Embryonic facial prominence (tissue), 1 donor: ENCODE results near the gene CD33.
"Not testable (repeated sequence)": the region's sequence is repeated elsewhere in the genome, so short reads cannot be mapped to it uniquely, and the experiment has no call there.

Source experiments
- DNase-seq: peaks from one replicate; pipeline ENCODE4 v3.0.0-alpha.2; 2016; ENCODE audit errors: extremely low spot score

Gene CD33

GRCh38 chr19:51224898-51225393 lies at the start of gene CD33:
TSS of gene CD33 (plus strand) at chr19:51225080. CDS start at chr19:51225119, 39 bp downstream.
- not testable (repeated sequence) for DNase-seq

- DNase-seq = no peak
Observed at GRCh38 chr19:51179256-51179655, 45.6 kb upstream of the CD33 start.

DNA sequence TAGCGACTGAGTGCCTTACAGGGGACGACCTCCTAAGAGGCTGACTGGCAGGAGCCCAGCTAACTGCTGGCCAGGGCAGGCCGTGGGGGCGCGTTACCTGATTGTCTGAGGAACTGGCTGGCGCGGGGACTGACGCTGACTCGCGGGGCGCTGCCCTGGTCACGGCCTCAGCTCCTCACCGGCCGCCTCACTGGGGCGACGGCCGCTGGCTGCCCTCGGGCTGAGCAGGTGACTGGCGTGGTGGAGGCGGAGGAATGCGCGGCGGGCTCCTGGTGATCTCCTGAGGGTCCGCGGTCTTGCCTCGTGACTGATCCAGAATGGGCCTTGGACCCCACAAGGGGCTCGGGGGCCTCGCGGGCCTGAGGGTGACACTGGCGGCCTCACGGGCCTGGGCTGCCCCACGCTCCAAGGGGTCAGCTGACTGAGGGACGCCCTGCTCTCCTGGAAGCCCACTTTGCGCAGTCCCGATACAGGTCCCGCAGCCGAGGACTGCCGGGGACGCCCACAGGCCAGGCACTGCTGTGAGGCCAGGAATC lies 43.4 kb upstream of the CD33 start:
- DNase-seq = no peak

- no peak for DNase-seq
Observed at GRCh38 chr19:51181913-51182419, 42.9 kb upstream of the CD33 start.

DNA sequence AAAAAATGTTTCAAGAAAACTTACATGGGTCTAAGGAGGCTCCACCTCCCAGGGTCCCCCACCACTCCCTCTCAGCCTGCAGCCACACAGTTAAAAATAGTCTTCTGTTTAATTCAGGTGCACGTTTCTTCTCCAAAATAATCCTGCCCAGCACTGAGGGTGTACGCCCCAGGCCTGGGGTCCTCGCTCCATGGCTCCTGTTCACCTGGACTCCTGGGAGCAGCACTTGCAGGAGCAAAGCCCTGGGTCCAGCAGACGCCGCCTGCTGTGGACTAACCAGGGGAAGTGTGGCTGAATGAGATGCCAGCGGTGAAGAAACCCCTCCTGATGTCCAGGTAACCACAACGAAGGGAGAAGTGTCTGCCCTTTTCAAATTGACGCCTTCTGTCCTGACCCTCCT lies 41.3 kb upstream of the CD33 start:
- DNase-seq = no peak

- DNase-seq = no peak
Observed at GRCh38 chr19:51185069-51185867, 39.6 kb upstream of the CD33 start.

GRCh38 chr19:51185868-51186215 lies 39.0 kb upstream of the CD33 start:
- DNase-seq = no peak

- DNase-seq = no peak
Observed at GRCh38 chr19:51186323-51186722, 38.6 kb upstream of the CD33 start.

GRCh38 chr19:51187395-51188226 lies 37.3 kb upstream of the CD33 start:
- no peak for DNase-seq

- DNase-seq = no peak
Observed at GRCh38 chr19:51188227-51188559, 36.7 kb upstream of the CD33 start.

- DNase-seq = no peak
Observed at GRCh38 chr19:51192689-51193088, 32.2 kb upstream of the CD33 start.

- no peak for DNase-seq
Observed at GRCh38 chr19:51194527-51195315, 30.2 kb upstream of the CD33 start.

DNA sequence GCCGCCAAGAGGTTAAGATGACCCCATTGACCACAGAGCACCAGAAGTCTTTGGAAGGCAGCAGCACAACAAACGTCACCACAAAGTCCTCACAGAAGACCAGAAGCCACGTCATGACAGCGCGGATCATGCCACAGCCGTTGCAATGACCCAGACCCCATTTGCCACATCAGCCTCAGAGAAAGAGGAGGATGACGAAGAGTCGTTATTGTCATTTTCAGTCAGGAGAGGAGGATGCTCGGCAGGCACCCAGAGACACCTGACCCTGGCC lies 29.6 kb upstream of the CD33 start:
- no peak for DNase-seq

- DNase-seq = no peak
Observed at GRCh38 chr19:51195616-51196015, 29.3 kb upstream of the CD33 start.

- no peak for DNase-seq
Observed at GRCh38 chr19:51196181-51196580, 28.7 kb upstream of the CD33 start.

DNA sequence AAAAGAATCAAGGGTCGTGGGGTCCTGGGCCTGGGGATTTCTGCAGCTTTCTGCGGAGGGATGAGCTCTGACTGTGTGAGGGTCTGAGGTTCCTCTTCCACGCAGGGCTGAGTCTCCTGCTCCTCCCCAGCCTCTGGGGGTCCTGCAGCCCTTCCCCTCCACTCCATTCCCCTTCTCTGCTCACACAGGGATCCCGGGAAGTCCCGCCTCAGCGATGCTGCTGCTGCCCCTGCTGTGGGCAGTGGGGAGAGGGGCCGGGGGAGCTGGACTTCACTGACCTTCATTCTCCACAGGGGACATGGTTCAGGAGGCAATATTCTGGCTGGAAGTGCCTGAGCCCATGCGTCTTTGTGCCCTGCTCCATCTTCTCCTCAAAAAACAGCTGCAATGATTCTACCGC lies 26.2 kb upstream of the CD33 start:
- DNase-seq = no peak

GRCh38 chr19:51200071-51200666 lies 24.7 kb upstream of the CD33 start:
- no peak for DNase-seq

DNA sequence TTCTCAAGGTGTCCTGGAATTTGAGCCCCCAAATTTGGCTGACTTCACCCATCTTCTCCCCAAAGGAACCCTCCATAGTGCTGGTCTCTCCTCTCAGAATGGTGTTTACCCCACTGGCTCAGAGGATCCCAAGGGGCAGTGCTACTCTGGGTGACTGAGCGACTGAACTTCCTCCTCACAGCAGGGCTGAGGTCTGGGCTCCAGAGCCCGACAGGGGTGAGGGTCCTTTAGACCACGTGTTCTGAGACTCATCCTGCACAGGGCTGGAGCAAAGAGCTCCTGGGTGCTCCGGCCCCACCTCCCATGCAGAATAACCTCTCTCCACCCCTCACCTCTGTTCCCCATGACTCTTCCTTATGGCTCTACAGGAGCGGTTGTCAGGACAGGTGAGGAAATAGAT lies 23.2 kb upstream of the CD33 start:
- no peak for DNase-seq

GRCh38 chr19:51203916-51204315 lies 21.0 kb upstream of the CD33 start:
- no peak for DNase-seq

GRCh38 chr19:51204321-51204720 lies 20.6 kb upstream of the CD33 start:
- no peak for DNase-seq

GRCh38 chr19:51207747-51208146 lies 17.1 kb upstream of the CD33 start:
- no peak for DNase-seq
